ENCODE measurements around the gene CYP21A2.
"Not testable (repeated sequence)": the region's sequence is repeated elsewhere in the genome, so short reads cannot be mapped to it uniquely, and the experiment has no call there.

CYP21A2 gene

DNA sequence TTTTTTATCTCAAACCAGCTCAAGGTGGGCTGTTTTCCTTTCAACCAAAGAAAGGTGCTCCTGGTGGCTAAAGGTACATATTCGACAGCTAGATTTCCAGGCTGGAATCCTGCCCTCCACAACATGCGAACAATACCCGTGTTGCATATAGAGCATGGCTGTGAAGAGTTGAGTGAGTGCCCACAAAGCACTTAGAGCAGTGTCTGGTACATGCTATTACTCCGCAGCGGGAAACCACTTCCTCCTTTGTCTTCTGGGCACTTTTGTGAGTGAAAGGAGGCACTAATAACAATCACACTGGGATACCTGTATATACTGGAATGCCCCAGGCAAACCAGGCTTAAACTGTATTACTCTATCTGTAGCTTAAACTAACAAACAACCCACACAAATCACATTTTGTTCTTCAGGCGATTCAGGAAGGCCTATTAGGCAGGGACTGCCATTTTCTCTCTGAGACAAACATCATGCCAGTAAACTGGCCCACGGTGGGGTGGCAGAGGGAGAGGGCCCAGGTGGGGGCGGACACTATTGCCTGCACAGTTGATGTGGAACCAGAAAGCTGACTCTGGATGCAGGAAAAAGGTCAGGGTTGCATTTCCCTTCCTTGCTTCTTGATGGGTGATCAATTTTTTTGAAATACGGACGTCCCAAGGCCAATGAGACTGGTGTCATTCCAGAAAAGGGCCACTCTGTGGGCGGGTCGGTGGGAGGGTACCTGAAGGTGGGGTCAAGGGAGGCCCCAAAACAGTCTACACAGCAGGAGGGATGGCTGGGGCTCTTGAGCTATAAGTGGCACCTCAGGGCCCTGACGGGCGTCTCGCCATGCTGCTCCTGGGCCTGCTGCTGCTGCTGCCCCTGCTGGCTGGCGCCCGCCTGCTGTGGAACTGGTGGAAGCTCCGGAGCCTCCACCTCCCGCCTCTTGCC, at the start of gene CYP21A2:
TSS of gene CYP21A2 (plus strand) at position 818 of the 927 bp plus-strand sequence. CDS start at position 826, 8 bp downstream.
- not testable (repeated sequence) for H3K9me3 ChIP-seq (ENCODE audit: control insufficient read depth, low read length); H3K36me3 ChIP-seq (ENCODE audit: control insufficient read depth, insufficient read depth, low read length); H3K9ac ChIP-seq (ENCODE audit: low read length); H3K27me3 ChIP-seq (ENCODE audit: control insufficient read depth, insufficient read depth, low read length); H3K4me1 ChIP-seq (ENCODE audit: control insufficient read depth, insufficient read depth, low read length); H3K4me3 ChIP-seq (ENCODE audit: low read length)

DNA sequence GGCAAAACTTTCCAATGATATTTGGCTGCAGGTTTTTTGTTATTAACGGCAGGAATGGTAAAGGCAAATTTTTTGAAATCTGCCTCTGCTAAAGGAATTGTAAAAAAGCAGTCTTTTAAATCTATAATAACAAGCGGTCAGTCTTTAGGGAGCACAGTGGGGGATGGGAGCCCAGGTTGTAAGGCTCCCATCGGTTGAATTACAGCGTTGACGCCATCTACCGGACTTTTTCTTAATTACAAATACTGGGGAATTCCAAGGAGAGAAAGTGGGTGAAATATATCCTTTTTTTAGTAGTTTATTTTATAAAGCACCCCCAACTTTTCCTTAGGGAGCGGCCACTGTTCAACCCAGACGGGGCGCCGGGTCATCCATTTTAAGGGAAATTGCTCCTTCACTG, 48.9 kb upstream of the CYP21A2 start:
- not testable (repeated sequence) for H3K9ac ChIP-seq (ENCODE audit: low read length); H3K4me3 ChIP-seq (ENCODE audit: low read length); H3K9me3 ChIP-seq (ENCODE audit: control insufficient read depth, low read length); H3K27me3 ChIP-seq (ENCODE audit: control insufficient read depth, insufficient read depth, low read length); H3K4me1 ChIP-seq (ENCODE audit: control insufficient read depth, insufficient read depth, low read length); H3K36me3 ChIP-seq (ENCODE audit: control insufficient read depth, insufficient read depth, low read length)

DNA sequence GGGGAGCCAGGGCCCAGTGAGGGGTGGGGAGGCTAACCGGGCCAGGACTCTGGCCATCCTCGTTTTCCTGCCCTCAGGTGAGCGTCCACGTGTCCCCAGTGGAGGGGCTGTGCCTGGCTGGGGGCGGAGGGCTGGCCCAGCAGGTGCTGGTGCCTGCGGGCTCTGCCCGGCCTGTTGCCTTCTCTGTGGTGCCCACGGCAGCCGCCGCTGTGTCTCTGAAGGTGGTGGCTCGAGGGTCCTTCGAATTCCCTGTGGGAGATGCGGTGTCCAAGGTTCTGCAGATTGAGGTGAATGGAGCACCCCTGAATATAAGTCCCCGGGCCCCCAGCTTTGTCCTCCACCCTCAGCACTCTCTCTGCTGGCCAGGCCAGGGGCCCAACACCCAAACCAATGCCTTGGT, 43.8 kb upstream of the CYP21A2 start:
- not testable (repeated sequence) for H3K4me3 ChIP-seq (ENCODE audit: low read length); H3K27me3 ChIP-seq (ENCODE audit: control insufficient read depth, insufficient read depth, low read length); H3K9me3 ChIP-seq (ENCODE audit: control insufficient read depth, low read length); H3K36me3 ChIP-seq (ENCODE audit: control insufficient read depth, insufficient read depth, low read length); H3K9ac ChIP-seq (ENCODE audit: low read length); H3K4me1 ChIP-seq (ENCODE audit: control insufficient read depth, insufficient read depth, low read length)

DNA sequence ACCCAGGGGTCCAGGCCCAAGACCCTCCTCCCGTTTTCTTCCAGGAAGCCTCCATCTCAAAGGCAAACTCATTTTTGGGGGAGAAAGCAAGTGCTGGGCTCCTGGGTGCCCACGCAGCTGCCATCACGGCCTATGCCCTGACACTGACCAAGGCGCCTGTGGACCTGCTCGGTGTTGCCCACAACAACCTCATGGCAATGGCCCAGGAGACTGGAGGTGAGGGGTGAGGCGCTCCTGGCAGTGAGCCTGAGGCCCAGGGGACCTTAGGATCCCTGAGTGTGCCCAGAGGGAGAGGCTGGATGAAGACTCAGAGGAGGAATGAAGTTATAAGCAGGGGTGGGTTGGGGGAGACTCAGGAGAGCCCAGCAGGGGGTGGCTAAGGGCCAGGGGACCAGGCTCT, 41.8 kb upstream of the CYP21A2 start:
- H3K27me3 ChIP-seq (ENCODE audit: control insufficient read depth, insufficient read depth, low read length); H3K4me1 ChIP-seq (ENCODE audit: control insufficient read depth, insufficient read depth, low read length); H3K9ac ChIP-seq (ENCODE audit: low read length); H3K9me3 ChIP-seq (ENCODE audit: control insufficient read depth, low read length); H3K36me3 ChIP-seq (ENCODE audit: control insufficient read depth, insufficient read depth, low read length); H3K4me3 ChIP-seq (ENCODE audit: low read length): not testable (repeated sequence)

DNA sequence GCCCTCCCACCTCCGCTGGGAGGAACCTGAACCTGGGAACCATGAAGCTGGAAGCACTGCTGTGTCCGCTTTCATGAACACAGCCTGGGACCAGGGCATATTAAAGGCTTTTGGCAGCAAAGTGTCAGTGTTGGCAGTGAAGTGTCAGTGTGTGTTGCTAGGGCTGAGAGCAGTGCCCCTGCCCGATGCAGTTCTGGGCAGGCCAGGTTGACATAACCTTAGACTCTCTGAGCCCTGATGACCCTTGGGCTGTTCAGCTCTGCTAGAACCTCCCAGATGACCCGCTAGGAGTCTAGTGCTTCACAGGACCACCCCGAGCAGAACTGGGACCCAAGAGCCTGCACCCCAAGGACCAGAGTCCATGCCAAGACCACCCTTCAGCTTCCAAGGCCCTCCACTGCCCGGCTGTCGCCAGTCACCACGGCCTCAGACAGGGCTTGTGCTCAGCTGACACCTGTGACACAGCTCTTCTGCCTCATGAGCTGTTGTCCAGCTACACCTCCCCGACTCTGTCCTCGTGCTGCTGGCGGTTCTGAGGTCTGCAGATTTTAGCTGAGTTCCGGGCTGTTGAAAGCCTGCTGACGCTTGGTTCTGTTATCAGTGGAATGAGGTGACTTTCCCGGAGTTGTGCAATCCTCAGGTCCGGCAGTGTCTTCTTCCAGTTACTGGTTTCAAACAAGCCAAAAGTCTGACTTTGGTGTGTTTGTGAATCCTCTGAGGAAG, 35.5 kb upstream of the CYP21A2 start:
- not testable (repeated sequence) for H3K4me3 ChIP-seq (ENCODE audit: low read length); H3K4me1 ChIP-seq (ENCODE audit: control insufficient read depth, insufficient read depth, low read length); H3K9ac ChIP-seq (ENCODE audit: low read length); H3K27me3 ChIP-seq (ENCODE audit: control insufficient read depth, insufficient read depth, low read length); H3K9me3 ChIP-seq (ENCODE audit: control insufficient read depth, low read length); H3K36me3 ChIP-seq (ENCODE audit: control insufficient read depth, insufficient read depth, low read length)

DNA sequence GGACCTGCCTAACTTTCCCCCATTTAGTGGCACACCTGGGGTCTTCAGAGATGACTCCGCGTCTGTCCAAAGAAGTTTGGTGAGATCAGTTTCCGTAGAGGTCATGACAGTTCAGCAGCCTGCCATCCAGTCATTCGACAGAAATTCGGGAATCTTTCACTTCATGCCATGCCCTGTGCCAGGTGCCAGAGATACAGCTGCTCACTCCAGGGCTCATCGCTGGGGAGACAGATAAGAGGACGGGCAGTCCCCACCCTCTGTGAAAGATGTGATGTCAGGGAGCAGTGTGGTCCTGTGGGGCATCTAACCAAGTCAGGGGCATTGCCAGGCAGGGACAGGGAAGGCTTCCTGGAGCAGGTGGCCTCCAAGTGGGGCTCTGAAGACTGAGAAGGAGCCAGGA, 34.9 kb upstream of the CYP21A2 start:
- H3K36me3 ChIP-seq (ENCODE audit: control insufficient read depth, insufficient read depth, low read length); H3K4me1 ChIP-seq (ENCODE audit: control insufficient read depth, insufficient read depth, low read length); H3K9ac ChIP-seq (ENCODE audit: low read length); H3K9me3 ChIP-seq (ENCODE audit: control insufficient read depth, low read length); H3K4me3 ChIP-seq (ENCODE audit: low read length); H3K27me3 ChIP-seq (ENCODE audit: control insufficient read depth, insufficient read depth, low read length): not testable (repeated sequence)

DNA sequence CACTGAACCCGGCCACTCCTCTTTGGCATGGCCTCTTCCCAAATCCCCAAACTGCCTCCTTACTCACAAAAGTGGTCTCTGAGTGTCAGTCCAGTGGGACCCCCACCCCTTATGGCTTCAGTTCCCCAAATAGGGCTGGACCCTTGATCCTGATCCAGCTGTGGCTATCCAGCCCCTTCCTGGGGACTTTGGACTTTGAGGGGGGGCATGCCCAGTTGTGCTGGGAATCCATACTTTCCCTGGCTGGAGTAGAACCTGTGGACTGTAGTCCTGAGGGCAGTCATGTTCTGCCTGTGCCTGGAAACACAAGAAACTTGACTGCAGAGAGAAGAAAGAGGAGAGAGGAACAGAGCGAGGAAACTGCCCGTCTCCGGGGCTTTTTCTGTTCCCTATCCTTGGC, 33.8 kb upstream of the CYP21A2 start:
- not testable (repeated sequence) for H3K9me3 ChIP-seq (ENCODE audit: control insufficient read depth, low read length); H3K27me3 ChIP-seq (ENCODE audit: control insufficient read depth, insufficient read depth, low read length); H3K9ac ChIP-seq (ENCODE audit: low read length); H3K4me3 ChIP-seq (ENCODE audit: low read length); H3K4me1 ChIP-seq (ENCODE audit: control insufficient read depth, insufficient read depth, low read length); H3K36me3 ChIP-seq (ENCODE audit: control insufficient read depth, insufficient read depth, low read length)

DNA sequence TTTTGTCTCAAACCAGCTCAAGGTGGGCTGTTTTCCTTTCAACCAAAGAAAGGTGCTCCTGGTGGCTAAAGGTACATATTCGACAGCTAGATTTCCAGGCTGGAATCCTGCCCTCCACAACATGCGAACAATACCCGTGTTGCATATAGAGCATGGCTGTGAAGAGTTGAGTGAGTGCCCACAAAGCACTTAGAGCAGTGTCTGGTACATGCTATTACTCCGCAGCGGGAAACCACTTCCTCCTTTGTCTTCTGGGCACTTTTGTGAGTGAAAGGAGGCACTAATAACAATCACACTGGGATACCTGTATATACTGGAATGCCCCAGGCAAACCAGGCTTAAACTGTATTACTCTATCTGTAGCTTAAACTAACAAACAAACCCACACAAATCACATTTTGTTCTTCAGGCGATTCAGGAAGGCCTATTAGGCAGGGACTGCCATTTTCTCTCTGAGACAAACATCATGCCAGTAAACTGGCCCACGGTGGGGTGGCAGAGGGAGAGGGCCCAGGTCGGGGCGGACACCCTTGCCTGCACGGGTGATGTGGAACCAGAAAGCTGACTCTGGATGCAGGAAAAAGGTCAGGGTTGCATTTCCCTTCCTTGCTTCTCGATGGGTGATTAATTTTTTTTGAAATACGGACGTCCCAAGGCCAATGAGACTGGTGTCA, 33.2 kb upstream of the CYP21A2 start:
- H3K36me3 ChIP-seq (ENCODE audit: control insufficient read depth, insufficient read depth, low read length); H3K27me3 ChIP-seq (ENCODE audit: control insufficient read depth, insufficient read depth, low read length); H3K9me3 ChIP-seq (ENCODE audit: control insufficient read depth, low read length): not testable (repeated sequence)

DNA sequence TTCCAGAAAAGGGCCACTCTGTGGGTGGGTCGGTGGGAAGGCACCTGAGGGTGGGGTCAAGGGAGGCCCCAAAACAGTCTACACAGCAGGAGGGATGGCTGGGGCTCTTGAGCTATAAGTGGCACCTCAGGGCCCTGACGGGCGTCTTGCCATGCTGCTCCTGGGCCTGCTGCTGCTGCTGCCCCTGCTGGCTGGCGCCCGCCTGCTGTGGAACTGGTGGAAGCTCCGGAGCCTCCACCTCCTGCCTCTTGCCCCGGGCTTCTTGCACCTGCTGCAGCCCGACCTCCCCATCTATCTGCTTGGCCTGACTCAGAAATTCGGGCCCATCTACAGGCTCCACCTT, 32.7 kb upstream of the CYP21A2 start:
- not testable (repeated sequence) for H3K9me3 ChIP-seq (ENCODE audit: control insufficient read depth, low read length); H3K27me3 ChIP-seq (ENCODE audit: control insufficient read depth, insufficient read depth, low read length); H3K4me1 ChIP-seq (ENCODE audit: control insufficient read depth, insufficient read depth, low read length)

More for the DNA sequence above, 33.2 kb upstream of the CYP21A2 start:
- not testable (repeated sequence) for H3K9ac ChIP-seq (ENCODE audit: low read length); H3K4me3 ChIP-seq (ENCODE audit: low read length); H3K4me1 ChIP-seq (ENCODE audit: control insufficient read depth, insufficient read depth, low read length)

DNA sequence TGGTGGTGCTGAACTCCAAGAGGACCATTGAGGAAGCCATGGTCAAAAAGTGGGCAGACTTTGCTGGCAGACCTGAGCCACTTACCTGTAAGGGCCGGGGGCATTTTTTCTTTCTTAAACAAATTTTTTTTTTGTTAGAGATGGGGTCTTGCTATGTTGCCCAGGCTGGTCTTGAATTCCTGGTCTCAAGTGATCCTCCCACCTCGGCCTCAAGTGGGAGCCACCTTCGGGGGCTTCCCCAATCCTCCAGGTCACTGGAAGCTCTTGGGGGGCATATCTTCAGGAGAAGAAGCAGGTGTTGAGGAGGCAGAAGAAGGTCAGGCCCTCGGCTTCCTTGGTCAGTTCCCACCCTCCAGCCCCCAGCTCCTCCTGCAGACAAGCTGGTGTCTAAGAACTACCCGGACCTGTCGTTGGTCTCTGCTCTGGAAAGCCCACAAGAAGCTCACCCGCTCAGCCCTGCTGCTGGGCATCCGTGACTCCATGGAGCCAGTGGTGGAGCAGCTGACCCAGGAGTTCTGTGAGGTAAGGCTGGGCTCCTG, 32.2 kb upstream of the CYP21A2 start:
- H3K4me1 ChIP-seq (ENCODE audit: control insufficient read depth, insufficient read depth, low read length); H3K9me3 ChIP-seq (ENCODE audit: control insufficient read depth, low read length); H3K4me3 ChIP-seq (ENCODE audit: low read length); H3K9ac ChIP-seq (ENCODE audit: low read length); H3K36me3 ChIP-seq (ENCODE audit: control insufficient read depth, insufficient read depth, low read length); H3K27me3 ChIP-seq (ENCODE audit: control insufficient read depth, insufficient read depth, low read length): not testable (repeated sequence)

More for the DNA sequence above, 32.7 kb upstream of the CYP21A2 start:
- not testable (repeated sequence) for H3K9ac ChIP-seq (ENCODE audit: low read length); H3K4me3 ChIP-seq (ENCODE audit: low read length); H3K36me3 ChIP-seq (ENCODE audit: control insufficient read depth, insufficient read depth, low read length)

DNA sequence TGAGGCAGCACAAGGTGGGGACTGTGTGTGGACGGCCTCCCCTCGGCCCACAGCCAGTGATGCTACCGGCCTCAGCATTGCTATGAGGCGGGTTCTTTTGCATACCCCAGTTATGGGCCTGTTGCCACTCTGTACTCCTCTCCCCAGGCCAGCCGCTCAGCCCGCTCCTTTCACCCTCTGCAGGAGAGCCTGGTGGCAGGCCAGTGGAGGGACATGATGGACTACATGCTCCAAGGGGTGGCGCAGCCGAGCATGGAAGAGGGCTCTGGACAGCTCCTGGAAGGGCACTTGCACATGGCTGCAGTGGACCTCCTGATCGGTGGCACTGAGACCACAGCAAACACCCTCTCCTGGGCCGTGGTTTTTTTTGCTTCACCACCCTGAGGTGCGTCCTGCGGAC, 31.1 kb upstream of the CYP21A2 start:
- H3K27me3 ChIP-seq (ENCODE audit: control insufficient read depth, insufficient read depth, low read length); H3K9me3 ChIP-seq (ENCODE audit: control insufficient read depth, low read length); H3K36me3 ChIP-seq (ENCODE audit: control insufficient read depth, insufficient read depth, low read length); H3K4me1 ChIP-seq (ENCODE audit: control insufficient read depth, insufficient read depth, low read length); H3K4me3 ChIP-seq (ENCODE audit: low read length); H3K9ac ChIP-seq (ENCODE audit: low read length): not testable (repeated sequence)

DNA sequence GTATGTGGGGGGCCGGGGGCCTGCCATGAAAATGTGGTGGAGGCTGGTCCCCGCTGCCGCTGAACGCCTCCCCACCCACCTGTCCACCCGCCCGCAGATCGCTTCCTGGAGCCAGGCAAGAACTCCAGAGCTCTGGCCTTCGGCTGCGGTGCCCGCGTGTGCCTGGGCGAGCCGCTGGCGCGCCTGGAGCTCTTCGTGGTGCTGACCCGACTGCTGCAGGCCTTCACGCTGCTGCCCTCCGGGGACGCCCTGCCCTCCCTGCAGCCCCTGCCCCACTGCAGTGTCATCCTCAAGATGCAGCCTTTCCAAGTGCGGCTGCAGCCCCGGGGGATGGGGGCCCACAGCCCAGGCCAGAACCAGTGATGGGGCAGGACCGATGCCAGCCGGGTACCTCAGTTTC, 30.2 kb upstream of the CYP21A2 start:
- not testable (repeated sequence) for H3K4me3 ChIP-seq (ENCODE audit: low read length); H3K9ac ChIP-seq (ENCODE audit: low read length); H3K36me3 ChIP-seq (ENCODE audit: control insufficient read depth, insufficient read depth, low read length); H3K27me3 ChIP-seq (ENCODE audit: control insufficient read depth, insufficient read depth, low read length); H3K4me1 ChIP-seq (ENCODE audit: control insufficient read depth, insufficient read depth, low read length); H3K9me3 ChIP-seq (ENCODE audit: control insufficient read depth, low read length)

Data from mucosa of stomach (tissue), 1 donor.